NCI-H2107 treated with DMSO at 0.1 percent for 48 hours (cell line): ENCODE data around the gene FBP1.
A peak's percentile ranks its signal among the peaks of the same experiment; 100 is the strongest.
"Not testable (repeated sequence)": the region's sequence is repeated elsewhere in the genome, so short reads cannot be mapped to it uniquely, and the experiment has no call there.

Source experiments
- DNase-seq: peaks from one replicate; lab custom pipeline; 2025; ENCODE audit not compliant: unreplicated experiment; lab: John Stamatoyannopoulos, UW

FBP1 gene

GRCh38 chr9:94584555-94584954 is 54.8 kb downstream of the FBP1 start:
- no peak for DNase-seq

GRCh38 chr9:94581728-94582127 is 57.6 kb downstream of the FBP1 start:
- DNase-seq, result no peak

- DNase-seq, result no peak
Observed at GRCh38 chr9:94577571-94577970, 61.7 kb downstream of the FBP1 start.

GRCh38 chr9:94577036-94577435 is 62.3 kb downstream of the FBP1 start:
- no peak for DNase-seq

- no peak for DNase-seq
Observed at GRCh38 chr9:94576131-94576530, 63.2 kb downstream of the FBP1 start.

GRCh38 chr9:94568972-94569712 is 70.2 kb downstream of the FBP1 start:
- DNase-seq, result no peak

GRCh38 chr9:94568250-94568889 is 70.9 kb downstream of the FBP1 start:
- DNase-seq, result no peak

GRCh38 chr9:94567271-94567670 is 72.0 kb downstream of the FBP1 start:
- no peak for DNase-seq

GRCh38 chr9:94566550-94566949 is 72.8 kb downstream of the FBP1 start:
- DNase-seq, result no peak

GRCh38 chr9:94564279-94564678 is 75.0 kb downstream of the FBP1 start:
- DNase-seq, result not testable (repeated sequence)

- DNase-seq, result no peak
Observed at GRCh38 chr9:94563548-94563947, 75.8 kb downstream of the FBP1 start.

- DNase-seq, result no peak
Observed at GRCh38 chr9:94560237-94560636, 79.1 kb downstream of the FBP1 start.

- DNase-seq, result no peak
Observed at GRCh38 chr9:94557376-94557775, 81.9 kb downstream of the FBP1 start.

GRCh38 chr9:94554439-94555331 is 84.6 kb downstream of the FBP1 start, which contains the start of gene PCAT7:
PCAT7 (plus strand) TSS chr9:94555083.
- peak; percentile 62 for DNase-seq

- no peak for DNase-seq
Observed at GRCh38 chr9:94554078-94554438, 85.3 kb downstream of the FBP1 start.
